22Rv1 (cell line): Measurements from ENCODE around the gene ZNF132.
"Not testable (repeated sequence)": the region's sequence is repeated elsewhere in the genome, so short reads cannot be mapped to it uniquely, and the experiment has no call there.

Experiments used
- H3K27ac ChIP-seq: fragments of 450-650 bp; 2 replicates; pipeline ENCODE4 v1.5.1; 2017
- ZFX ChIP-seq: fragments of 450-650 bp; IDR thresholded peaks from 2 replicates; pipeline ENCODE4 v1.6.1; 2017; ENCODE audit warnings: antibody characterized with exemption, borderline replicate concordance
- TF ChIP-seq, protein P1 (sequence below): fragments of 450-650 bp; IDR thresholded peaks from 2 replicates; pipeline ENCODE4 v1.5.1; 2017; ENCODE audit warnings: mild to moderate bottlenecking

The ZNF132 gene

DNA sequence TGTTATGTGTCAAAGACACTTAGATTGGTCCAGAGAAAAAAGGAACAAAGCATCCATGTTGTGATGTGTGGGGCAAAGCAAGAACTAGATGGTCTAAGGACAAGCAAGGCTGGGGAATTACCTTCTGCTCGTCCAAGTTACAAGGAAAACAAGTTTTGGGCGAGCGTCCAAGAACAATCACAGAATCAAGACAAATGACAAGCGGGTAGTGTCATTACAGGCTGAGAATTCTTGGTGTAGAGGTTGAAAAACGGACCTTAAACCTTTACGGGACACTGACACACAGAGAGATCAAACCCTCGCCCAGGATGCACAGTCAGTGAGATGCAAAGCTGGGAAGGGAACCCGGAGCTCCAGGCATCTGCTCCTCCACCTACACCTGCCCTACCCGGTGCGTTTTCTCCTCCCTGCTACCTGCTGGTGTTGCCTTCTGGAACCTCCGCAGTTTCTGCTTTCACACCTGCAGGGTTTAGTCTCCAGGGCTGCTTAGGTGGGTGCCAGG lies 11.0 kb upstream of the ZNF132 start:
- peak overlapping the region; percentile 70 for H3K27ac ChIP-seq
- TF ChIP-seq, protein P1, sequence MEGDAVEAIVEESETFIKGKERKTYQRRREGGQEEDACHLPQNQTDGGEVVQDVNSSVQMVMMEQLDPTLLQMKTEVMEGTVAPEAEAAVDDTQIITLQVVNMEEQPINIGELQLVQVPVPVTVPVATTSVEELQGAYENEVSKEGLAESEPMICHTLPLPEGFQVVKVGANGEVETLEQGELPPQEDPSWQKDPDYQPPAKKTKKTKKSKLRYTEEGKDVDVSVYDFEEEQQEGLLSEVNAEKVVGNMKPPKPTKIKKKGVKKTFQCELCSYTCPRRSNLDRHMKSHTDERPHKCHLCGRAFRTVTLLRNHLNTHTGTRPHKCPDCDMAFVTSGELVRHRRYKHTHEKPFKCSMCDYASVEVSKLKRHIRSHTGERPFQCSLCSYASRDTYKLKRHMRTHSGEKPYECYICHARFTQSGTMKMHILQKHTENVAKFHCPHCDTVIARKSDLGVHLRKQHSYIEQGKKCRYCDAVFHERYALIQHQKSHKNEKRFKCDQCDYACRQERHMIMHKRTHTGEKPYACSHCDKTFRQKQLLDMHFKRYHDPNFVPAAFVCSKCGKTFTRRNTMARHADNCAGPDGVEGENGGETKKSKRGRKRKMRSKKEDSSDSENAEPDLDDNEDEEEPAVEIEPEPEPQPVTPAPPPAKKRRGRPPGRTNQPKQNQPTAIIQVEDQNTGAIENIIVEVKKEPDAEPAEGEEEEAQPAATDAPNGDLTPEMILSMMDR: no peak
- TF ChIP-seq ZFX: no peak

DNA sequence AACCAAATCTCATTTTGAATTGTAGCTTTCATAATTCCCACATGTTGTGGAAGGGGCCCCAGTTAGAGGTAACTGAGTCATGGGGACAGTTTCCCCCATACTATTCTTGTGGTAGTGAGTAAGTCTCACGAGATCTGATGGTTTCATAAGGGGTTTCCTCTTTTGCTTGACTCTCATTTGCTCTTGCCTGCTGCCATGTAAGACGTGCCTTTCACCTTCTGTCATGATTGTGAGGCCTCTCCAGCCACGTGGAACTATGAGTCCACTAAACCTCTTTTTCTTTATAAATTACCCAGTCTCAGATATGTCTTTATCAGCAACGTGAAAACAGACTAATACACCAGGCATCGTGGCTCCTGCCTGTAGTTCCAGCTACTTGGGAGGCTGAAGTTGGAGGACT lies 10.0 kb upstream of the ZNF132 start:
- H3K27ac ChIP-seq: not testable (repeated sequence)

DNA sequence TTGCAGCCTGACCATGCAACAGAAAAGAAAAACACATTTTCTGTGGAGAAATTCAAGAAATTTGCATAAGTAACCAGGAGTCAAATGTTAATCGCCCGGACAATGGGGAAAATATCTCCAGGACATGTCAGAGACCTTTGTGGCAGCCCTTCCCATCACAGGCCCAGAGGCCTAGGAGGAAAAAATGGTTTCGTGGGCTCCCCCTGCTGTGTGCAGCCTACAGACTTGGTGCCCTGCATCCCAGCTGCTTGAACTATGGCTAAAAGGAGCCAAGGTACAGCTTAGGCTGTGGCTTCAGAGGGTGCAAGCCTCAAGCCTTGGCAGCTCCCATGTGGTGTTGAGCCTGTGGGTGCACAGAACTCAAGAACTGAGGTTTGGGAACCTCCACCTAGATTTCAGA lies 8.9 kb upstream of the ZNF132 start:
- not testable (repeated sequence) for H3K27ac ChIP-seq

DNA sequence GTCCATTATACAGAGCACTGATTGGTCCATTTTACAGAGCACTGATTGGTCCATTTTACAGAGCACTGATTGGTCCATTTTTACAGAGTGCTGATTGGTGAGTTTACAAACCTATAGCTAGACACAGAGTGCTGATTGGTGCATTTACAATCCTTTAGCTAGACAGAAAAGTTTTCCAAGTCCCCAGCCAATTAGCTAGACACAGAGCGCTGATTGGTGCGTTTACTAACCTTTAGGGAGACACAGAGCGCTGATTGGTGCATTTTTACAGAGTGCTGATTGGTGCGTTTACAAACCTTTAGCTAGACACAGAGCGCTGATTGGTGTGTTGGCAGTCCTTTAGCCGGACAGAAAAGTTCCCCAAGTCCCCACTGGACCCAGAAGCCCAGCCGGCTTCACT lies 3.0 kb upstream of the ZNF132 start:
- not testable (repeated sequence) for H3K27ac ChIP-seq

DNA sequence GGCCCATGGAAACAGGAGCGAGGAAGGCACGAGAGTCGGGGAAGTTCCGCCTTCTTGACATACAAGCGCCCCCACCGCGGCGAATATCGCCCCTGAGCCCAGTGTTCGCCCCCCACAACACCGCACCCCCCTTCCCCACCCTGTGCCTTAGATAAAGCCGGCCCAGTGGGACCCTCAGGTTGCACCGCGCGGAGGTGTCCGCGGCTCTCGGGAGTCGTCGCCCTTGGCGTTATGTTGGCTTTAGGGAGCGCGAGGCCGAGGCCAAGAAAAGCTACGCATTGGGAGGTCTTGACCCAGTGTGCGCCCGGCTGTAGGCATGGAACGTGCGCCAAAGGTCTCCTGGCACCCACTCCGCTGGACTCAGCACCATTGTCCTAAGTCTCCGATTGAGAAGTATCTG lies 603 bp upstream of the ZNF132 start:
- TF ChIP-seq, protein P1: no peak
- no peak for TF ChIP-seq ZFX
- no peak overlapping the region for H3K27ac ChIP-seq

DNA sequence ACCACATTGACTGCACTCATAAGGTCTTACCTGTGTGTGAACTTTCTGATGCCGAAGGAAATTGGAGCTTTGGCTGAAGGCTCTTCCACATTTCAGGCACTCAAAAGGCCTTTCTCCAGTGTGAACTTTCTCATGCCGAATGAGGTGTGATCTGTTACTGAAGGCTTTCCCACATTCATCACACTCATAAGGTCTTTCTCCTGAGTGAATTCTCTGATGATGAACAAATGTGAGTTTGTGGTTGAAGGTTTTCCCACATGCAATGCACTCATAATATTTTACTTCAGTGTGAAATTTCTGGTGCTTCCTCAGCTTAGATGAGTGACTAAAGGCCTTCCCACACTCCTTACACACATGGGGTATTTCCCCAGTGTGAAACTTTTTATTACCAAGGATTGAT lies 5.7 kb downstream of the ZNF132 start:
- no peak overlapping the region for H3K27ac ChIP-seq
- TF ChIP-seq ZFX: no peak
- TF ChIP-seq, protein P1: no peak

DNA sequence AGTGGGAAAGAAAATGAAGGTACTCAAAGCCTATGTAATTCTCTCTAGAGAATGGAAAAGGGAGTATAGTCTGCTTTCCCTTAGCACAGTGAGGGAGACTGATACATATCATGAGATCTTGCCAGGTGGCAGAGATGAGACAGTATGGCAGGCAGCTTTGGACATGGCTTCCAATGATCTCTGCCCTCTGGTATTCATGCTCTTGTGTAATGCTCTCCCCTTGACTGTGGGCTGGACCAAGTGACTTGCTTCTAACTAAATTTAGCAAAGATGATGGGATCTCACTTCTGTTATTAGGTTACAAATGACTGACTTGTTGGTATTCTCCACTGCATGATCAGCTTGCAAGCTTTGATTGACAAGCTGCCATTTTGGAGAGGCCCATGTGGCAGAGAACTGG lies 10.2 kb downstream of the ZNF132 start:
- no peak for TF ChIP-seq ZFX
- TF ChIP-seq, protein P1: no peak
- H3K27ac ChIP-seq: no peak overlapping the region

DNA sequence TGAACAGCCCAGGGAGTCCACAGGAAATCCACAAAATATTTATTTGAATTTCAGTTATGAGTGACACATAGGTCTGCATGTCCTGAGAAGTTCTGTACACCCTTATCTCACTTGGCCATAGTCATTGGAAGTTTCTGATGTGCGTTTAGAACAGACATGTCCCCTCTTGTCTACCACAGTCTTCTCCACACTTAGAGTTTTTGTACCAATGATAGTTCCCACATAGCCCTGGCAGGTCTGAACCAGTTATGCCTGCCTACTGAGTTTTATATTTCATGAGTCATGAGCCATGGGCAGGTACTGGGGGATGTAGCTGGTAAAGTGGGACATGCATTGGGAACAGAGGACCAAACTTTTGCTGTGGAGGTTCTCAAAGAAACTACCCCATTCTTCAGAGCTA lies 11.3 kb downstream of the ZNF132 start:
- TF ChIP-seq, protein P1: no peak
- TF ChIP-seq ZFX: no peak
- no peak overlapping the region for H3K27ac ChIP-seq

DNA sequence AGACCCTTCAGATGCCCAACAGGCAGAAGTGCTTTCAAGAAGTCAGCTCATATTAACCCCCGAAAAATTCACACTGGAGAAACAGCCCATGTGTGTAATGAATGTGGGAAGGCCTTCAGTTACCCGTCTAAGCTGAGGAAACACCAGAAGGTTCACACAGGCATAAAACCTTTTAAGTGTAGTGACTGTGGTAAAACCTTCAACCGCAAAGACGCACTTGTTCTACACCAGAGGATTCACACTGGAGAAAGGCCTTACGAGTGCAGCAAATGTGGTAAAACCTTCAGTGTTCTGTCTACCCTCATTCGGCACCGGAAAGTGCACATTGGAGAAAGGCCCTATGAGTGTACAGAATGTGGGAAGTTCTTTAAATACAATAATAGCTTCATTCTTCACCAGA lies 22.9 kb downstream of the ZNF132 start:
- TF ChIP-seq ZFX: no peak
- TF ChIP-seq, protein P1: no peak
- H3K27ac ChIP-seq: no peak overlapping the region
